Measurements from ENCODE around the gene SUMO3. TPM values are rescaled to one million over a fixed set of nuclear protein-coding genes. Genes with fewer than 3 reads are reported as not detected.

The SUMO3 gene
- total and polyA plus RNA-seq, 10 of the 15 experiments (the other 5 are each of a cell fraction or from before 2014, with no cell fraction given) = 14.3 to 164 (median 89.9) TPM

GRCh38 chr21:44840771-44841170 lies 22.9 kb upstream of the SUMO3 start:
- Histone ChIP-seq H4K20me1 (ENCODE audit: control insufficient read depth, insufficient read depth) (no peaks in the 10 kb centered on the region), H3K4me1 (ENCODE audit: control insufficient read depth, insufficient read depth, low read length) (no peaks in the 10 kb centered on the region; the same call in 1 of the 2 replicates), H3K9me3 (replicated peaks; ENCODE audit: control insufficient read depth, insufficient read depth, low read length) (no peaks in the 10 kb centered on the region), H3K36me3 (ENCODE audit: control insufficient read depth in 2 of 2, insufficient read depth in 2 of 2, low read length in 1 of 2) (no peaks in the 10 kb centered on the region), H3K4me3 (no peak overlapping the region), H3K27ac (ENCODE audit: control insufficient read depth, insufficient read depth) (no peak overlapping the region), H3K79me2 (ENCODE audit: control insufficient read depth, insufficient read depth, low read length) (no peaks in the 10 kb centered on the region), H3K9ac (ENCODE audit: control insufficient read depth, insufficient read depth, low read length) (no peak overlapping the region), H3K27me3 (replicated peaks in 1 of 2; ENCODE audit: control insufficient read depth in 2 of 2, insufficient read depth in 2 of 2, low read length in 1 of 2) (no peaks in the 10 kb centered on the region; a peak in 2 of 4 replicates), H3K4me2 (ENCODE audit: control insufficient read depth, insufficient read depth) (no peak overlapping the region), H2AFZ (ENCODE audit: control insufficient read depth, low read depth, low read length) (no peak overlapping the region)
- no peak for DNase-seq (ENCODE audit: low read depth, low spot score)
- WGBS (ENCODE audit: insufficient coverage, insufficient replicate concordance, low lambda C conversion rate, missing lambda C conversion rate) = 35% methylated on average over 11 of the region's 11 CpGs
- no peak for TF ChIP-seq MTA2 (IDR thresholded peaks at IDR 0.05; ENCODE audit: low read depth)
- no peak for TF ChIP-seq SIX5 (IDR thresholded peaks at IDR 0.05; ENCODE audit: low read depth, low read length, severe bottlenecking)
- ChIA-PET SMC1A (ENCODE audit: uncharacterized antibody, unreplicated experiment) (no interaction called here), RAD21 (ENCODE audit: unreplicated experiment) (no interaction called here), CTCF (no interaction called here), POLR2A (no interaction called here)
- intact Hi-C loops (cut with micrococcal nuclease; ENCODE audit: unreplicated experiment) = no loop called here
- in situ Hi-C loops (cut with MboI) = no loop called here
- BruUV-seq (replicated peaks) = no TSS peak
- FAIRE-seq = no peak
- no peak for ATAC-seq

GRCh38 chr21:44838951-44839350 lies 21.1 kb upstream of the SUMO3 start:
- H3K79me2 ChIP-seq (ENCODE audit: control insufficient read depth, insufficient read depth, low read length) = no peaks in the 10 kb centered on the region
- H3K9me3 ChIP-seq (replicated peaks; ENCODE audit: control insufficient read depth, insufficient read depth, low read length) = no peaks in the 10 kb centered on the region
- SMC1A ChIA-PET (ENCODE audit: uncharacterized antibody, unreplicated experiment) = no interaction called here
- no peak for TF ChIP-seq CTCF (IDR thresholded peaks at IDR 0.05 in 2 of 3, conservative IDR thresholded peaks at IDR 0.05 in 1 of 3; ENCODE audit: control insufficient read depth in 2 of 3, extremely low read depth in 1 of 3, insufficient read depth in 1 of 3, low read depth in 3 of 3, low read length in 3 of 3)
- TF ChIP-seq RFX5 (IDR thresholded peaks at IDR 0.05; ENCODE audit: low read depth, low read length) = no peak
- no peak for TF ChIP-seq MEF2B (IDR thresholded peaks at IDR 0.05; ENCODE audit: partially characterized antibody, poor library complexity, severe bottlenecking)
- TF ChIP-seq NR2C1 (IDR thresholded peaks at IDR 0.05) = no peak
- TF ChIP-seq TCF3 (IDR thresholded peaks at IDR 0.05; ENCODE audit: borderline replicate concordance, insufficient read depth, low read depth, low read length) = no peak
- TF ChIP-seq NFYB (IDR thresholded peaks at IDR 0.05; ENCODE audit: insufficient read depth, low read depth, low read length) = no peak
- H2AFZ ChIP-seq (ENCODE audit: control insufficient read depth, low read depth, low read length) = no peak overlapping the region
- CTCF ChIA-PET = no interaction called here
- WGBS (ENCODE audit: insufficient coverage, insufficient replicate concordance, low lambda C conversion rate, missing lambda C conversion rate) = 67% methylated on average over 9 of the region's 9 CpGs
- RAD21 ChIA-PET (ENCODE audit: unreplicated experiment) = no interaction called here
- no peak for DNase-seq (ENCODE audit: low read depth, low spot score)
- intact Hi-C loops (cut with micrococcal nuclease; ENCODE audit: unreplicated experiment) (no loop called here), in situ Hi-C loops (cut with MboI) (no loop called here)
- H3K4me2 ChIP-seq (ENCODE audit: control insufficient read depth, insufficient read depth) = no peak overlapping the region
- H3K9ac ChIP-seq (ENCODE audit: control insufficient read depth, insufficient read depth, low read length) = no peak overlapping the region
- H4K20me1 ChIP-seq (ENCODE audit: control insufficient read depth, insufficient read depth) = no peaks in the 10 kb centered on the region
- POLR2A ChIA-PET = no interaction called here
- no peak overlapping the region for H3K4me3 ChIP-seq
- no peak overlapping the region for H3K27ac ChIP-seq (ENCODE audit: control insufficient read depth, insufficient read depth)
- no peaks in the 10 kb centered on the region; a peak in 2 of 4 replicates for H3K27me3 ChIP-seq (replicated peaks in 1 of 2; ENCODE audit: control insufficient read depth in 2 of 2, insufficient read depth in 2 of 2, low read length in 1 of 2)
- H3K4me1 ChIP-seq (ENCODE audit: control insufficient read depth, insufficient read depth, low read length) = no peaks in the 10 kb centered on the region
- BruUV-seq (replicated peaks) = no TSS peak
- FAIRE-seq = no peak
- no peaks in the 10 kb centered on the region for H3K36me3 ChIP-seq (ENCODE audit: control insufficient read depth in 2 of 2, insufficient read depth in 2 of 2, low read length in 1 of 2)
- no peak for ATAC-seq
